Left lobe of liver (tissue), 2 donors: ENCODE measurements around the gene ASAH2B. TPM values are rescaled to one million over a fixed set of nuclear protein-coding genes. Genes with fewer than 3 reads are reported as not detected.
A peak's percentile ranks its signal among the peaks of the same experiment; 100 is the strongest.

Experiments
- ATAC-seq: fragments of 200-7000 bp; cut with Tn5 transposase; one replicate; pipeline ENCODE4 v1.9.1; 2020; ENCODE audit warnings: mild to moderate bottlenecking, moderate library complexity
- DNase-seq: peaks from one replicate; pipeline ENCODE4 v3.0.0-alpha.2; 2020; ENCODE audit warnings: low spot score
- total RNA-seq: library from RNA; stranded (reverse); gene quantifications from one replicate; pipeline ENCODE4 v1.2.1, GENCODE V29; 2021
- donor health status: DM: no; HTN: no; CAD: no; lungs with moderate emphysema.
- donor health status: DM: no; HTN: yes; CAD: no.

Gene ASAH2B
- total RNA-seq, 1 donor from 2014 or later: 5.2 TPM

DNA sequence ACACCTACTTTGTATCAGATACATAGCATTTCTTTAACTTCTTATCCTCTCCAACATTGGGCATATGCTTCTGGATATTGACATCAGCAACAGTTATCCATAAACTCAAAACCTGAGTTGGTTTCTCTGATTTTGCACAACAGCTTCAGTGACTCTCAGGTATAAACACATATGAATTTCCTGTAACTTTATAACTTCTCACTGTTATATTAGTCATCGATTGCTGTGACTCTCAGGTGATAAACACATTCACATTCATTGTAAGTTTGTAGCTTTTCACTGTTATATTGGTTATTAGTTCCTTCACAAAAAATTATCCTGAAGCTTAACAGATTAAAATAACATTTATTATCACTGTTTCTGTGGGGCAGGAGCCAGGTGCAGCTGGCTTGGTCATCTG, 57.0 kb downstream of the ASAH2B start:
- DNase-seq (no peak), ATAC-seq (no peak)

GRCh38 chr10:50798297-50798696, 58.6 kb downstream of the ASAH2B start:
- DNase-seq (no peak), ATAC-seq (peak; percentile 72)

DNA sequence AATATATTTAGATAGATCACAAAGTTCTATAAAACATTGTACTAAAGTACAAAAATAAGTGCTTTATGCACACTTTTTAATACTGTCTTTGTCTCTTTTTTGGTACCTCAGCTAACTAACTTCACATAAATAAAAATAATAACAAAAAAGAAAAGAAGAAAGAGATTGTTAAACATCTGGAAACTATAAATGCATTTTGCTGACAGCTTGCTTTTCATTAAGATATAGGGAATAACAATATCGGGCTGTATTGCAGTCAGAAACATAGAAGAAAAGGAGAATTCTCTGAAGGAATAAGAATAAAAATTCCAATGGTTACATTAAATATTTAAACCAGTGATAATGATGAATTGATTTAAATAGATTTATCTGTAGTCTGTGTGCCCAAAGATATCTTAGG, 59.9 kb downstream of the ASAH2B start:
- no peak for DNase-seq

GRCh38 chr10:50805981-50806622, 66.4 kb downstream of the ASAH2B start:
- DNase-seq (no peak), ATAC-seq (no peak)

More for the DNA sequence above, 59.9 kb downstream of the ASAH2B start:
- no peak for ATAC-seq

DNA sequence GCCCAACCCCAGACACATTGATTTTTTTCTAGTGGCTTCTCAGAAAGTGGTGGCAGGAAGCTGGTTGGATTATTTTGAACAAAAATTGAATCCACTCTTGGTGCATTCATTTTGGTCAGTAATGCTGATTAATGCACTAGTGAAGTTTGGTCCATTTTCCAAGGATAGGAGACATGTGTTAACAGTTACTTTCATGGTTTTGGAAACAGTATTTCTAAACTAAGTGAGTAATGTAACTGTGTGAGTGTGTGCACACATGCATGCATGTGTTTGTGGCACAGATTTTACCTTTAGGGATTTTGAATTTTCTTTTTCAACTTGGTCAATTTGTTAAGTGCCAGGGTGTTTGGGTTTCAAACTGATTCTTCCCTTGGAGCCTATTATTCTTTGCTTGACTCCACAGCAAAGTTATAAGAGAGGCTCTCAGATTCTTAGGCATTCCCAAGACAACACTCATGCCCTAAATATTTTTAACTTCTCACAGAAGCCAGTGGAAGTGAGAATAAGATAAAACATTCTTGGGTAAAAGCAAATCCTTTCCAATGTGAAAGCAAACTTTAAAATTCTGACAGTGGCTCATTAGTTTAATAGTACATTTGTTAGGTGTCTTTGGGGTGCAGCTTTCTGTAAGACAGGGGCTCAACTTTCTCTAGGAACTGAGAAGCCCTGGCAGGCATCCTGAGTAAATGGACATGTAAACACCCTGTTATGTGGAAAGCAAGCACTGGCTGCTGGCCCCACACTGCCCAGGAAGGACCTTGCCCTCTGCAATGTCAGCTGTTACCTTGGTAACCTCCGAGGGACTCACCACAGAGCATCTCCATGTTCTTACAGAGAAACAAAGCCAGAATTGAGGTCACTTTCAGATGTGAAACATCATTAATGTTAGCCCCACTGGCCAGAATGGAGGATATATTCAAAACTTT, 68.4 kb downstream of the ASAH2B start:
- peak; percentile 93 for ATAC-seq
- peak; percentile 94 for DNase-seq

Other genes starting within 250 kb of the ASAH2B start
- 17.4 TPM for gene SGMS1, start 116.0 kb upstream of the ASAH2B start, total RNA-seq
- 213 TPM for gene A1CF, start 145.7 kb downstream of the ASAH2B start, total RNA-seq